Suprapubic skin (tissue), 4 donors: ENCODE data around the gene ULBP2.
"Not testable (repeated sequence)": the region's sequence is repeated elsewhere in the genome, so short reads cannot be mapped to it uniquely, and the experiment has no call there.

Source experiments
- CTCF ChIP-seq, 2 donors: fragments of 200-600 bp in 1 of 2; fragments of 450-650 bp in 1 of 2; sonication (generic) in 1 of 2; IDR thresholded peaks; one replicate each; pipeline ENCODE4 v1.5.1; 2016 to 2019; ENCODE audit warnings: antibody characterized with exemption in 2 of 2, mild to moderate bottlenecking in 1 of 2, moderate library complexity in 1 of 2
- EP300 ChIP-seq: sonication (generic); formaldehyde crosslinking; IDR thresholded peaks from one replicate; pipeline ENCODE4 v1.6.1; 2017; ENCODE audit warnings: antibody characterized with exemption
- POLR2A ChIP-seq, 2 donors: fragments of 450-650 bp; IDR thresholded peaks; one replicate each; pipeline ENCODE4 v1.6.1; 2017; ENCODE audit warnings: antibody characterized with exemption in 2 of 2, mild to moderate bottlenecking in 2 of 2, moderate library complexity in 2 of 2
- POLR2AphosphoS5 ChIP-seq, 3 donors: sonication (generic); formaldehyde crosslinking; IDR thresholded peaks; one replicate each; pipeline ENCODE4 v1.6.1; 2017; ENCODE audit warnings: antibody characterized with exemption in 3 of 3

GRCh38 chr6:149946631-149947030 is 4.8 kb downstream of the ULBP2 start:
- not testable (repeated sequence) for TF ChIP-seq CTCF (IDR thresholded peaks at IDR 0.05); POLR2A (IDR thresholded peaks at IDR 0.05); POLR2AphosphoS5 (IDR thresholded peaks at IDR 0.05); EP300
